Activated naive CD4-positive, alpha-beta T cell treated with anti-CD3 and anti-CD28 coated beads for 36 hours (primary cell): ENCODE data around the gene PRKCE. TPM values are rescaled to one million over a fixed set of nuclear protein-coding genes. Genes with fewer than 3 reads are reported as not detected.

ENCODE experiments used
- CTCF ChIA-PET: fragments of 350-600 bp; sonication (Branson Sonifier 250); formaldehyde crosslinking; loops from one replicate; lab custom pipeline; 2021; ENCODE audit warnings: antibody characterized with exemption; lab: Charles Lee
- DNase-seq: peaks from one replicate; pipeline ENCODE4 v3.0.0-alpha.2; 2020
- H3K27ac Mint-ChIP-seq: one replicate; pipeline ENCODE4 v1.8.0; 2021; ENCODE audit warnings: mild to moderate bottlenecking, mixed read lengths
- H3K27me3 Mint-ChIP-seq: one replicate; pipeline ENCODE4 v1.8.0; 2021; ENCODE audit warnings: low read depth, mixed read lengths
- H3K36me3 Mint-ChIP-seq: one replicate; pipeline ENCODE4 v1.8.0; 2021; ENCODE audit warnings: low read depth, mixed read lengths
- H3K4me1 Mint-ChIP-seq: one replicate; pipeline ENCODE4 v1.8.0; 2021; ENCODE audit warnings: low read depth, mixed read lengths
- H3K4me3 Mint-ChIP-seq: one replicate; pipeline ENCODE4 v1.8.0; 2021; ENCODE audit warnings: mild to moderate bottlenecking, moderate library complexity, mixed read lengths
- H3K9me3 Mint-ChIP-seq: one replicate; pipeline ENCODE4 v1.8.0; 2021; ENCODE audit warnings: mixed read lengths
- intact Hi-C: fragments of 100-400 bp; cut with micrococcal nuclease; formaldehyde crosslinking; loops from one replicate; pipeline ENCODE4 v1.15.1; 2023
- total RNA-seq, 2 experiments: library from RNA; stranded (reverse); gene quantifications; one replicate each; pipeline ENCODE4 v1.2.3, GENCODE V29; 2021

PRKCE gene
- total RNA-seq, 2 experiments from 2014 or later: 9.4 to 10.6 TPM

DNA sequence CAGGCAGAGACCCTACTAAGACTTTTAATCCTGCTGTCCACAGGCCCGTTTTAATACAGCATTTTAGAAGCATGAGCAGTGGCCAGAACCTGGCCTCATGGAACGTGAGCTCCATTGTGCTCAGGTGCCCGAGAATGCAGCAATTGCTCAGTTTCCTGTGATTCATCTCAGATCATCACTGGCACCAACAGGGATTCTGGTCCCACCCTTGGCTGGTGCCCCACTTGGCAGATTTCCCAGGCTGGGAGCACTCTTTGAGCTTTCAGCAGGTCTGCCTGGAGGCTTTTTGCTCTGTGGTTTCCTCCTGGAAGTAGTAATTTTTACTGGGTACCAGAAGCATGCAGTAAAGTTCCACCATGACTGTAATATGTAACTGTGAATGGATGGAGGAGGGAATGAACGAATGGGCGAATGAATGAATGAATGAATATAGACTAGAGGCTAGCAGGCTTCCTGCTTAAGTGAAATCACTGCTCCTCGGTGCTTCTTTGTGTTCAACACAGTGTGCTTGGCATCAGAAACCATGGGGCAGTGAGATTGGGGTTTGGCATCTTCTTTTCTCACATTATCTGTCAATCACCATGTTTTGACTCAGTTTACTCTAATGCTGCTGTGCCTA, 312.9 kb downstream of the PRKCE start:
- Mint-ChIP-seq H3K27me3 (no peaks in the 10 kb centered on the region), H3K4me1 (peaks cover 17% of the 10 kb centered on the region), H3K9me3 (no peaks in the 10 kb centered on the region), H3K36me3 (no peaks in the 10 kb centered on the region), H3K4me3 (no peak overlapping the region), H3K27ac (no peak overlapping the region)
- intact Hi-C loops: no loop called here
- peak; percentile 53 for DNase-seq
- CTCF ChIA-PET: interaction anchor here (0.6 kb wide), 1 partner anchor 113 kb away, joined by 3 read pairs; no protein-coding TSS in a partner anchor

DNA sequence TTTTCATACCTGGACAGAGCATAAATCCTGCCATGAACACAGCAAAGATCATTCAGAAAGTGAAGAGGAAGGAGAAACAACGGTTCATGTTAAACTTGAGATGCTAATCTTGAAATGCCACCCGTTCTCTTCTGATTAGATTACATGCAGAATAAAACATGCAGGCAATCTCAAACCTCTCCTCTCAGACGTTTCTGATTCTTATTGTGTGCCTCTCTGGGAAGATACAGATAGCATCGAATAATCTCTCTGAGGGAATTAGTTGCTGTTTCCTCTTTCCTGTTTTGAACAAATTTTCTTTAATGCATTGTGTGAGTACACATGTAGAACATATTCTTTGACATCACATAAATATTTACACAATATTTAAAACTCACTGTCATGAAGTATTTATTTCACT, 313.4 kb downstream of the PRKCE start:
- Mint-ChIP-seq H3K4me1 (peaks cover 17% of the 10 kb centered on the region), H3K27me3 (no peaks in the 10 kb centered on the region), H3K9me3 (no peaks in the 10 kb centered on the region), H3K27ac (no peak overlapping the region), H3K36me3 (no peaks in the 10 kb centered on the region), H3K4me3 (no peak overlapping the region)
- CTCF ChIA-PET: interaction anchor here (0.5 kb wide), 1 partner anchor 264 kb away, joined by 3 read pairs; no protein-coding TSS in a partner anchor
- intact Hi-C loops: no loop called here
- DNase-seq: no peak

GRCh38 chr2:45965871-45966498, 314.5 kb downstream of the PRKCE start:
- Mint-ChIP-seq H3K27me3 (no peaks in the 10 kb centered on the region), H3K36me3 (no peaks in the 10 kb centered on the region), H3K9me3 (no peaks in the 10 kb centered on the region), H3K4me1 (peaks cover 17% of the 10 kb centered on the region), H3K27ac (no peak overlapping the region), H3K4me3 (no peak overlapping the region)
- no peak for DNase-seq
- intact Hi-C loops: no loop called here
- CTCF ChIA-PET: no interaction called here

DNA sequence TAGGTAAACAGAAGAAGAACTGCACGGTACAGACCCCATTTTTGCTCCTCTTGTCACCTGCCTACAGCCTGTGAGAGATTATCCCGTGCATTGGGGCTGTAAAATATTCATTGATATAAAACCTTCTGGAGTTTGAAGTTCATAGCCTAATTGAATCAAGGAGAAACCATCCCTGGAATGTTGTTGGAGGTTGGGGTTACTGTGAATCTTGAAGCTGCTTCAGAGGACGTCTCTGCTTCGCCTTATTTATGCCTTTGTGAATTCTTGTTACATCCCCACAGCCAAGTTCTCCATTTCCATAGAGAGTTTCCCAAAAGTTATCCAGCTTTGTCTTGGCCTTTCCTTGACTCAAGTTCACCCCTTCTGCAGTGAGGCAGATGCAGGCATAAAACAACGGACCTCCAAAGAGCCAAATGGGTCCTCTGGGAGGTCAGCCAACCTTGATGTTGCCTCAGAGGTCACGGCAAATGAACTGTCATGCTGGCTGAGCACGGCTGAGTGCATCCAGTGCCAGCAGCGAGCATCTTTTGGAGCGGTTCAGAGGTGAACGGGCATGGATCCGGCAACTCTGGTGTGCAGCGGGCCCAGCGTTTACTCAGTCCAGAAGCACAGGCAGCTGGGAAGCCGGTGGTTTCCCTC, 317.6 kb downstream of the PRKCE start:
- no peaks in the 10 kb centered on the region for H3K9me3 Mint-ChIP-seq
- intact Hi-C loops: no loop called here
- no peaks in the 10 kb centered on the region for H3K36me3 Mint-ChIP-seq
- no peaks in the 10 kb centered on the region for H3K27me3 Mint-ChIP-seq
- no peak for DNase-seq
- peaks cover 11% of the 10 kb centered on the region for H3K4me1 Mint-ChIP-seq
- CTCF ChIA-PET: interaction anchor here (1.1 kb wide), 1 partner anchor 48 kb away, joined by 3 read pairs; no protein-coding TSS in a partner anchor
- H3K4me3 Mint-ChIP-seq: no peak overlapping the region
- H3K27ac Mint-ChIP-seq: no peak overlapping the region

DNA sequence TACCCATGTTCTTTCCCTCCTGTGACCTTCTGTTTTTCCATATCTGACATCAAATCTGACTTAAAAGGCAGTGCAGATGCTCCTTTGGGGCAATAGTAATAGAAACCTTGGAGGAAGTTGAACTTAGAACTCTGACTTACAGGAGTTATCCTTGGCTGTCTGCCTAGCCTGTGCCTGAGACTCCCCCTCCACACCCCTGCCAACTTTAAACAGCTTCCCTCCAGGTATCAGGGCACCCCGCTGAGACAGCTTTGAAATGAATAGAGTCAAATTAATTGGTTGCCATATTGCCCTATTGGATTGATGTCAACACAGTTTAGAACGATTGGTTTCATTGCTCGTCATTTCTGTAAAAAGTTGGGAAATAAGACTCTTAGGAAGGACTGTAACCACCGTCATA, 322.0 kb downstream of the PRKCE start:
- Mint-ChIP-seq H3K4me3 (no peak overlapping the region), H3K27me3 (no peaks in the 10 kb centered on the region), H3K9me3 (no peaks in the 10 kb centered on the region), H3K4me1 (no peaks in the 10 kb centered on the region), H3K36me3 (no peaks in the 10 kb centered on the region), H3K27ac (no peak overlapping the region)
- intact Hi-C loops: no loop called here
- CTCF ChIA-PET: no interaction called here
- DNase-seq: no peak

- H3K9me3 Mint-ChIP-seq: no peaks in the 10 kb centered on the region
- H3K27ac Mint-ChIP-seq: no peak overlapping the region
Measured at GRCh38 chr2:45974056-45974455, 322.6 kb downstream of the PRKCE start.

GRCh38 chr2:45974762-45975408, 323.4 kb downstream of the PRKCE start:
- Mint-ChIP-seq H3K36me3 (no peaks in the 10 kb centered on the region), H3K4me1 (no peaks in the 10 kb centered on the region), H3K9me3 (no peaks in the 10 kb centered on the region), H3K27me3 (no peaks in the 10 kb centered on the region), H3K4me3 (no peak overlapping the region), H3K27ac (no peak overlapping the region)
- intact Hi-C loops: no loop called here
- CTCF ChIA-PET: no interaction called here
- no peak for DNase-seq

More at GRCh38 chr2:45974056-45974455, 322.6 kb downstream of the PRKCE start:
- H3K27me3 Mint-ChIP-seq: no peaks in the 10 kb centered on the region
- no peak for DNase-seq
- CTCF ChIA-PET: no interaction called here
- no peak overlapping the region for H3K4me3 Mint-ChIP-seq
- intact Hi-C loops: no loop called here
- no peaks in the 10 kb centered on the region for H3K36me3 Mint-ChIP-seq
- no peaks in the 10 kb centered on the region for H3K4me1 Mint-ChIP-seq

- H3K27me3 Mint-ChIP-seq: no peaks in the 10 kb centered on the region
- intact Hi-C loops: no loop called here
- H3K4me1 Mint-ChIP-seq: no peaks in the 10 kb centered on the region
- no peaks in the 10 kb centered on the region for H3K36me3 Mint-ChIP-seq
- H3K4me3 Mint-ChIP-seq: no peak overlapping the region
- no peaks in the 10 kb centered on the region for H3K9me3 Mint-ChIP-seq
- no peak overlapping the region for H3K27ac Mint-ChIP-seq
- CTCF ChIA-PET: interaction anchor here (1.2 kb wide), 1 partner anchor 17 kb away, joined by 3 read pairs; no protein-coding TSS in a partner anchor
- DNase-seq: no peak
Measured at GRCh38 chr2:45975752-45976517, 324.5 kb downstream of the PRKCE start.

- no peaks in the 10 kb centered on the region for H3K4me1 Mint-ChIP-seq
- no peak overlapping the region for H3K4me3 Mint-ChIP-seq
- intact Hi-C loops: no loop called here
- no peaks in the 10 kb centered on the region for H3K36me3 Mint-ChIP-seq
- DNase-seq: no peak
- no peak overlapping the region for H3K27ac Mint-ChIP-seq
- no peaks in the 10 kb centered on the region for H3K9me3 Mint-ChIP-seq
- H3K27me3 Mint-ChIP-seq: no peaks in the 10 kb centered on the region
- CTCF ChIA-PET: no interaction called here
Measured at GRCh38 chr2:45978302-45978859, 326.9 kb downstream of the PRKCE start.

DNA sequence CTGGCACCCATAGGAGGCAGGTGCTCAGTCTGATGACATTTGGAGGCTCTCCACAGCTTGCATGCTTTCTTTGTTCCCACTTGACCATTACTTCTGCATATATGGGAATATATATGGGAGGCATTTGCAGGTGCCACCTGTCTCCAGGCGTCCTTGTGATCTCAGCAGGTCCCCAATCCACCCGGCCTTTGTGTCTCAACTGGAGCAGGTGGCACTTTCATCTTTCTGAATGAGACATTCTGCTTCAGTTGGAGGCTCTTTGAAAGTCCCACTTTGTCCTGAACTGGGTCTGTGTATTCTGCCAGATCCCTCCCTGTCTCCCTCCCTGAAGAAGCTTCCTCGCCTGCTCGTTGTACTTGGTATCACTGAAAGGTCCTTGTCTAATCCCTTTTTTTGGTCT, 327.6 kb downstream of the PRKCE start:
- no peaks in the 10 kb centered on the region for H3K27me3 Mint-ChIP-seq
- H3K9me3 Mint-ChIP-seq: no peaks in the 10 kb centered on the region
- no peak overlapping the region for H3K27ac Mint-ChIP-seq
- H3K4me3 Mint-ChIP-seq: no peak overlapping the region
- H3K36me3 Mint-ChIP-seq: no peaks in the 10 kb centered on the region
- intact Hi-C loops: no loop called here
- H3K4me1 Mint-ChIP-seq: no peaks in the 10 kb centered on the region
- CTCF ChIA-PET: no interaction called here
- DNase-seq: no peak

DNA sequence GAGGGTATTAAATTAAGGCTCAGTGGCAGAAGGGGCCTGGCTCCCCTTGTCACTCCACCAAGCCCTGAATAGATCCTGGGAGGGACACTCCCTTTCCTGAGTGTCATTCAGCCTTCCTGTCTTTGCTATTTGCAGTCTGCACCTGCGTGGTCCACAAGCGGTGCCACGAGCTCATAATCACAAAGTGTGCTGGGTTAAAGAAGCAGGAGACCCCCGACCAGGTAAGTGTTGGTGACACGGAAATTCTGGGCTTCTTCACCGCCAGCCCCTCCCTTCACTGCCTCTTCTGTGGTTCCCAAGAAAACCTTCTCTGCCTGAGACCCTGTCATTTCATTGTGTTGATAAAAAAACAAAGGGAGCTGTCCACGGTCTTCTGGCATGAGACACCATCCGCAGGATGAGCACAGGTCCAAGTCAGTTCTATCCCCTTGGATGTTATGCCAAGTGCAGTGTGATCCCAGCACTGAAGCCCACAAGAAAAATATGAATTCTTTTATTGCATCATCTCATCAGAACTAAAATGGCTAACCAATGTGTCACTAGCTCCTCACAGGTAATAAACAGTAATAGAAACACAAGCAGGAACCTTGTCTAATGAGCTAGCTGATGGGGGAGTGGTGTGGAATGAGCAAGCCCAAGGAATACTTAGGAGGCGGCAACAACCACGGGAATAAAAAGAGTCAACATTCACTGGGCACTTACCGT, 328.8 kb downstream of the PRKCE start:
- CTCF ChIA-PET: interaction anchor here (0.5 kb wide), 1 partner anchor 344 kb away, joined by 3 read pairs; no protein-coding TSS in a partner anchor
- no peak overlapping the region for H3K4me3 Mint-ChIP-seq
- intact Hi-C loops: no loop called here
- H3K4me1 Mint-ChIP-seq: no peaks in the 10 kb centered on the region
- no peak for DNase-seq
- H3K9me3 Mint-ChIP-seq: no peaks in the 10 kb centered on the region
- no peaks in the 10 kb centered on the region for H3K36me3 Mint-ChIP-seq
- no peak overlapping the region for H3K27ac Mint-ChIP-seq
- H3K27me3 Mint-ChIP-seq: no peaks in the 10 kb centered on the region
